NCI-H510A treated with DMSO at 0.1 percent for 48 hours (cell line): Measurements from ENCODE around the gene CABCOCO1.
A peak's percentile ranks its signal among the peaks of the same experiment; 100 is the strongest.

ENCODE experiments used
- DNase-seq: peaks from one replicate; lab custom pipeline; 2025; lab: John Stamatoyannopoulos, UW

Gene CABCOCO1

GRCh38 chr10:61662794-61663259, at the start of gene CABCOCO1:
Gene CABCOCO1 (plus strand): TSS chr10:61662929. CDS start chr10:61662973, 44 bp downstream.
- DNase-seq = peak; percentile 40

- DNase-seq = no peak
Measured at GRCh38 chr10:61613665-61614064, 49.1 kb upstream of the CABCOCO1 start.

GRCh38 chr10:61616611-61617010, 46.1 kb upstream of the CABCOCO1 start:
- no peak for DNase-seq

- DNase-seq = no peak
Measured at GRCh38 chr10:61617180-61617579, 45.5 kb upstream of the CABCOCO1 start.

GRCh38 chr10:61617586-61617985, 45.1 kb upstream of the CABCOCO1 start:
- no peak for DNase-seq

GRCh38 chr10:61618388-61618961, 44.3 kb upstream of the CABCOCO1 start:
- DNase-seq = no peak

- no peak for DNase-seq
Measured at GRCh38 chr10:61620506-61620905, 42.2 kb upstream of the CABCOCO1 start.

- peak; percentile 39 for DNase-seq
Measured at GRCh38 chr10:61621605-61622051, 41.1 kb upstream of the CABCOCO1 start.

- peak; percentile 44 for DNase-seq
Measured at GRCh38 chr10:61623161-61623560, 39.6 kb upstream of the CABCOCO1 start.

- DNase-seq = no peak
Measured at GRCh38 chr10:61626209-61626608, 36.5 kb upstream of the CABCOCO1 start.

- no peak for DNase-seq
Measured at GRCh38 chr10:61627266-61627665, 35.5 kb upstream of the CABCOCO1 start.

GRCh38 chr10:61628151-61628874, 34.4 kb upstream of the CABCOCO1 start:
- no peak for DNase-seq

GRCh38 chr10:61628875-61629513, 33.7 kb upstream of the CABCOCO1 start:
- DNase-seq = no peak

- no peak for DNase-seq
Measured at GRCh38 chr10:61629576-61629975, 33.2 kb upstream of the CABCOCO1 start.

- no peak for DNase-seq
Measured at GRCh38 chr10:61632057-61632670, 30.6 kb upstream of the CABCOCO1 start.

GRCh38 chr10:61633665-61634064, 29.1 kb upstream of the CABCOCO1 start:
- DNase-seq = no peak

- DNase-seq = no peak
Measured at GRCh38 chr10:61634746-61635145, 28.0 kb upstream of the CABCOCO1 start.

- no peak for DNase-seq
Measured at GRCh38 chr10:61635471-61635870, 27.3 kb upstream of the CABCOCO1 start.

GRCh38 chr10:61635932-61636331, 26.8 kb upstream of the CABCOCO1 start:
- no peak for DNase-seq

GRCh38 chr10:61639952-61640351, 22.8 kb upstream of the CABCOCO1 start:
- DNase-seq = no peak

- no peak for DNase-seq
Measured at GRCh38 chr10:61640856-61641255, 21.9 kb upstream of the CABCOCO1 start.

- DNase-seq = no peak
Measured at GRCh38 chr10:61642150-61642571, 20.6 kb upstream of the CABCOCO1 start.

- no peak for DNase-seq
Measured at GRCh38 chr10:61642676-61643075, 20.1 kb upstream of the CABCOCO1 start.
